Occipital lobe (tissue), 2 donors: ENCODE results near the gene HLA-DOB. TPM values are rescaled to one million over a fixed set of nuclear protein-coding genes. Genes with fewer than 3 reads are reported as not detected.
"Not testable (repeated sequence)": the region's sequence is repeated elsewhere in the genome, so short reads cannot be mapped to it uniquely, and the experiment has no call there.

ENCODE experiments used
- DNase-seq: peaks from one replicate; lab custom pipeline; 2025; lab: John Stamatoyannopoulos, UW
- total RNA-seq: library from RNA; depleted of rRNA; stranded (reverse); fragments of >200 nt; gene quantifications from one replicate; pipeline ENCODE4 v1.2.3, GENCODE V29; 2014

HLA-DOB gene
- total RNA-seq, 1 donor from 2014 or later: not detected

GRCh38 chr6:32815115-32815514 lies 1.7 kb downstream of the HLA-DOB start:
- no peak for DNase-seq

- DNase-seq: no peak
Observed at GRCh38 chr6:32814145-32814544, 2.7 kb downstream of the HLA-DOB start.

- DNase-seq: no peak
Observed at GRCh38 chr6:32809171-32809570, 7.6 kb downstream of the HLA-DOB start.

GRCh38 chr6:32807020-32807580 lies 9.7 kb downstream of the HLA-DOB start:
- DNase-seq: no peak

GRCh38 chr6:32805404-32805803 lies 11.4 kb downstream of the HLA-DOB start:
- not testable (repeated sequence) for DNase-seq

GRCh38 chr6:32803416-32803815 lies 13.4 kb downstream of the HLA-DOB start:
- no peak for DNase-seq

- DNase-seq: no peak
Observed at GRCh38 chr6:32799740-32800139, 17.1 kb downstream of the HLA-DOB start.

GRCh38 chr6:32799168-32799567 lies 17.6 kb downstream of the HLA-DOB start:
- no peak for DNase-seq

GRCh38 chr6:32796848-32797776 lies 19.7 kb downstream of the HLA-DOB start:
- peak; percentile 59 for DNase-seq

- DNase-seq: no peak
Observed at GRCh38 chr6:32794510-32794909, 22.3 kb downstream of the HLA-DOB start.

- no peak for DNase-seq
Observed at GRCh38 chr6:32792901-32793435, 23.8 kb downstream of the HLA-DOB start.

- DNase-seq: no peak
Observed at GRCh38 chr6:32790306-32790705, 26.5 kb downstream of the HLA-DOB start.

GRCh38 chr6:32785781-32786533 lies 30.8 kb downstream of the HLA-DOB start:
- DNase-seq: no peak

- DNase-seq: not testable (repeated sequence)
Observed at GRCh38 chr6:32782923-32783322, 33.9 kb downstream of the HLA-DOB start.

GRCh38 chr6:32779036-32779435 lies 37.8 kb downstream of the HLA-DOB start:
- no peak for DNase-seq

GRCh38 chr6:32775071-32775470 lies 41.7 kb downstream of the HLA-DOB start:
- DNase-seq: no peak

- no peak for DNase-seq
Observed at GRCh38 chr6:32774426-32774825, 42.4 kb downstream of the HLA-DOB start.

GRCh38 chr6:32772656-32773055 lies 44.1 kb downstream of the HLA-DOB start:
- no peak for DNase-seq

- DNase-seq: no peak
Observed at GRCh38 chr6:32764048-32764447, 52.8 kb downstream of the HLA-DOB start.

- no peak for DNase-seq
Observed at GRCh38 chr6:32763421-32763820, 53.4 kb downstream of the HLA-DOB start, which contains the start of gene HLA-DQB2. Gene HLA-DQB2 (minus strand): TSS chr6:32763532. CDS start chr6:32763470, 62 bp downstream.
